ENCODE results near the gene FKBP11. TPM values are rescaled to one million over a fixed set of nuclear protein-coding genes. Genes with fewer than 3 reads are reported as not detected.

FKBP11 gene
- total and polyA plus RNA-seq, 2 of the 13 experiments (the other 11 are each of a cell fraction or from before 2014, with no cell fraction given), result 15.5 to 19.4 TPM

GRCh38 chr12:48882315-48882687 is 43.0 kb downstream of the FKBP11 start:
- in situ Hi-C loops (cut with HindIII; ENCODE audit: extremely low pct_ligation_motif_present, low pct_unique_long_range_greater_than_20kb), result no loop called here
- no TSS peak for BruUV-seq (replicated peaks)

More at GRCh38 chr12:48882315-48882687, 43.0 kb downstream of the FKBP11 start:
- peak overlapping the region; percentile 93 for H3K4me2 ChIP-seq (ENCODE audit: low read depth, low read length)
- no peaks in the 10 kb centered on the region for H4K20me1 ChIP-seq (ENCODE audit: insufficient read depth, low read length)
- H3K4me1 ChIP-seq (ENCODE audit: insufficient read depth, low read length), result peaks cover 95% of the 10 kb centered on the region
- H3K27ac ChIP-seq (ENCODE audit: extremely low read length, insufficient read depth, low read length), result no peak overlapping the region
- no peaks in the 10 kb centered on the region for H3K79me2 ChIP-seq (ENCODE audit: insufficient read depth, low read length)
- ATAC-seq (no peak), DNase-seq (ENCODE audit: low spot score) (no peak), FAIRE-seq (no peak)
- H3K9me3 ChIP-seq (ENCODE audit: low read length), result no peaks in the 10 kb centered on the region
- TF ChIP-seq SOX13 (IDR thresholded peaks at IDR 0.05) (no peak), SOX13 (CRISPR knock-in tag; conservative IDR thresholded peaks at IDR 0.05 in 1 of 2, IDR thresholded peaks at IDR 0.05 in 1 of 2) (no peak), UBTF (CRISPR knock-in tag; IDR thresholded peaks at IDR 0.05) (no peak), ATF3 (CRISPR knock-in tag; IDR thresholded peaks at IDR 0.05) (no peak), PAWR (CRISPR knock-in tag; IDR thresholded peaks at IDR 0.05; ENCODE audit: borderline replicate concordance) (no peak), ZNF225 (CRISPR knock-in tag; IDR thresholded peaks at IDR 0.05) (no peak), ATF4 (CRISPR knock-in tag; IDR thresholded peaks at IDR 0.05) (no peak), TEAD2 (CRISPR knock-in tag; IDR thresholded peaks at IDR 0.05) (no peak), NR2F6 (IDR thresholded peaks at IDR 0.05) (no peak), NR2F6 (CRISPR knock-in tag; IDR thresholded peaks at IDR 0.05) (no peak)
- no peak overlapping the region for H3K9ac ChIP-seq (ENCODE audit: insufficient read depth, low read depth, low read length)
- intact Hi-C loops (cut with micrococcal nuclease; ENCODE audit: unreplicated experiment), result loop anchor here (2.0 kb wide), 1 partner anchor 16 kb away; no protein-coding TSS in a partner anchor
- peak overlapping the region in 1 of 3 experiments; percentile 24; a peak in 2 of 6 replicates for H3K4me3 ChIP-seq (replicated peaks in 1 of 3; ENCODE audit: insufficient read depth in 1 of 3, low read depth in 2 of 3, low read length in 3 of 3)
- H3K36me3 ChIP-seq (replicated peaks in 1 of 2; ENCODE audit: control insufficient read depth in 1 of 2, insufficient read depth in 2 of 2, low read length in 2 of 2), result no peaks in the 10 kb centered on the region
- POLR2A ChIA-PET, result interaction anchor here (3.3 to 3.7 kb wide), 2 partner anchors 17 to 30 kb away, joined by 20 to 52 read pairs; partner anchors contain the start of genes DDX23 and RND1
- WGBS (ENCODE audit: low lambda C conversion rate), result 2% methylated on average over 10 of the region's 10 CpGs
- no peak overlapping the region for H2AFZ ChIP-seq (ENCODE audit: low read length)
- CTCF ChIA-PET (ENCODE audit: low intra/inter-chr PET ratio, low total read pairs), result no interaction called here
- H3K27me3 ChIP-seq (ENCODE audit: control insufficient read depth in 1 of 2, insufficient read depth in 2 of 2, low read length in 2 of 2), result peaks cover 2 to 19% of the 10 kb centered on the region in 2 experiments; a peak in 3 of 5 replicates
